Prostate gland (tissue), 2 donors: ENCODE data around the gene PPP3R1. TPM values are rescaled to one million over a fixed set of nuclear protein-coding genes. Genes with fewer than 3 reads are reported as not detected.

Source experiments
- DNase-seq: peaks from one replicate; pipeline ENCODE4 v3.0.0-alpha.2; 2019; ENCODE audit warnings: low spot score
- H3K27ac ChIP-seq, 2 donors: fragments of 200-600 bp; sonication (generic); 2 replicates each; pipeline ENCODE4 v1.5.1; 2017 to 2019
- H3K27me3 ChIP-seq: fragments of 200-600 bp; sonication (generic); replicated peaks from 2 replicates; pipeline ENCODE4 v1.5.1; 2019; ENCODE audit not compliant: insufficient read depth
- H3K36me3 ChIP-seq, 2 donors: fragments of 200-600 bp; sonication (generic); 1 replicate in 1 of 2; 2 replicates in 1 of 2; pipeline versions ENCODE4 v1.5.1 to v1.8.1; 2017 to 2019
- H3K4me1 ChIP-seq: fragments of 200-600 bp; sonication (generic); replicated peaks from 2 replicates; pipeline ENCODE4 v1.5.1; 2019
- H3K4me3 ChIP-seq, 2 donors: fragments of 200-600 bp; sonication (generic); 2 replicates each; pipeline ENCODE4 v1.5.1; 2017 to 2019
- H3K9me3 ChIP-seq: fragments of 200-600 bp; sonication (generic); 2 replicates; pipeline ENCODE4 v1.5.1; 2017
- POLR2A ChIP-seq: fragments of 450-650 bp; IDR thresholded peaks from one replicate; pipeline ENCODE4 v1.6.1; 2016; ENCODE audit warnings: antibody characterized with exemption, mild to moderate bottlenecking
- POLR2AphosphoS5 ChIP-seq: sonication (generic); formaldehyde crosslinking; IDR thresholded peaks from one replicate; pipeline ENCODE4 v1.6.1; 2017; ENCODE audit warnings: antibody characterized with exemption
- WGBS: methylation state at CpG from one replicate; pipeline ENCODE4 v1.1.5; 2018; 5-methylcytosine and 5-hydroxymethylcytosine counted together
- intact Hi-C: fragments of 100-400 bp; cut with DNase I; formaldehyde crosslinking; loops from one replicate; pipeline ENCODE4 v1.14.2; 2022
- total RNA-seq, 2 donors: library from RNA; depleted of rRNA; stranded (reverse); fragments of >200 nt; gene quantifications; one replicate each; pipeline ENCODE4 v1.1.0, GENCODE V29; 2016
- TF ChIP-seq, protein P1 (sequence below), 4 experiments: fragments of 200-600 bp in 2 of 4; fragments of 450-650 bp in 2 of 4; sonication (generic) in 2 of 4; IDR thresholded peaks; 1 replicate in 3 of 4; 2 replicates in 1 of 4; pipeline ENCODE4 v1.5.1; 2016 to 2019; ENCODE audit warnings: antibody characterized with exemption in 4 of 4, mild to moderate bottlenecking in 2 of 4, moderate library complexity in 2 of 4

The PPP3R1 gene
- total RNA-seq, 2 donors from 2014 or later = 31.3 to 34.9 TPM

DNA sequence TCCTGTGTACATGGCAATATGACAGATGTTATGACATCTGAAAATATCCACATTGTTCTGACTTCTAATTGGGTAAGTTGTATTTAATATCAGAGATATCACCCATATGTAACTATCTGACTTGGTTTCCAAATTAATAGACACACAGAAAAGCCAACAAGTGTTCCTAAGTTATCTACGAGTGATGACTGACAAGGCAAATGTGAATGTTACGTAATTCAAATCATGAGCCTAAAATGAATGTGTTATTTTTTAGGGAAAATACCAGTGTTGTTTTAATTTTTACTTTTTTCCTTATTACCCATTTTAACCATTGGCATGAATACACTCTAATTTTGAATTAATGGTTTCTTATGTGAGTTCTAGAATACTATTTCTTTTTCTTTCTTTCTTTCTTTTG is 110.5 kb downstream of the PPP3R1 start:
- Histone ChIP-seq H3K9me3 (no peaks in the 10 kb centered on the region), H3K27me3 (no peaks in the 10 kb centered on the region), H3K36me3 (no peaks in the 10 kb centered on the region), H3K27ac (no peak overlapping the region), H3K4me1 (no peaks in the 10 kb centered on the region), H3K4me3 (no peak overlapping the region)
- TF ChIP-seq POLR2A (no peak), POLR2AphosphoS5 (no peak)
- TF ChIP-seq, protein P1, sequence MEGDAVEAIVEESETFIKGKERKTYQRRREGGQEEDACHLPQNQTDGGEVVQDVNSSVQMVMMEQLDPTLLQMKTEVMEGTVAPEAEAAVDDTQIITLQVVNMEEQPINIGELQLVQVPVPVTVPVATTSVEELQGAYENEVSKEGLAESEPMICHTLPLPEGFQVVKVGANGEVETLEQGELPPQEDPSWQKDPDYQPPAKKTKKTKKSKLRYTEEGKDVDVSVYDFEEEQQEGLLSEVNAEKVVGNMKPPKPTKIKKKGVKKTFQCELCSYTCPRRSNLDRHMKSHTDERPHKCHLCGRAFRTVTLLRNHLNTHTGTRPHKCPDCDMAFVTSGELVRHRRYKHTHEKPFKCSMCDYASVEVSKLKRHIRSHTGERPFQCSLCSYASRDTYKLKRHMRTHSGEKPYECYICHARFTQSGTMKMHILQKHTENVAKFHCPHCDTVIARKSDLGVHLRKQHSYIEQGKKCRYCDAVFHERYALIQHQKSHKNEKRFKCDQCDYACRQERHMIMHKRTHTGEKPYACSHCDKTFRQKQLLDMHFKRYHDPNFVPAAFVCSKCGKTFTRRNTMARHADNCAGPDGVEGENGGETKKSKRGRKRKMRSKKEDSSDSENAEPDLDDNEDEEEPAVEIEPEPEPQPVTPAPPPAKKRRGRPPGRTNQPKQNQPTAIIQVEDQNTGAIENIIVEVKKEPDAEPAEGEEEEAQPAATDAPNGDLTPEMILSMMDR (IDR thresholded peaks at IDR 0.05) = no peak
- 98% methylated on average over 2 of the region's 2 CpGs for WGBS
- no peak for DNase-seq
- intact Hi-C loops = no loop called here

- H3K36me3 ChIP-seq = no peaks in the 10 kb centered on the region
- H3K27me3 ChIP-seq = no peaks in the 10 kb centered on the region
- intact Hi-C loops = no loop called here
- no peak overlapping the region for H3K4me3 ChIP-seq
- TF ChIP-seq, protein P1 (IDR thresholded peaks at IDR 0.05) = no peak
- no peak for TF ChIP-seq POLR2AphosphoS5
- no peak for TF ChIP-seq POLR2A
- no peak for DNase-seq
- no peak overlapping the region for H3K27ac ChIP-seq
- no peaks in the 10 kb centered on the region for H3K4me1 ChIP-seq
- H3K9me3 ChIP-seq = no peaks in the 10 kb centered on the region
- WGBS = 70% methylated on average over 7 of the region's 7 CpGs
These were observed 116.6 kb downstream of the PPP3R1 start for GRCh38 chr2:68135448-68136320.

- Histone ChIP-seq H3K9me3 (no peaks in the 10 kb centered on the region), H3K27ac (no peak overlapping the region), H3K36me3 (no peaks in the 10 kb centered on the region), H3K27me3 (no peaks in the 10 kb centered on the region), H3K4me3 (no peak overlapping the region), H3K4me1 (no peaks in the 10 kb centered on the region)
- no peak for TF ChIP-seq POLR2AphosphoS5
- no peak for TF ChIP-seq POLR2A
- TF ChIP-seq, protein P1 (IDR thresholded peaks at IDR 0.05) = no peak
- 83% methylated on average over 6 of the region's 6 CpGs for WGBS
- intact Hi-C loops = no loop called here
- DNase-seq = no peak
These were observed 117.8 kb downstream of the PPP3R1 start for GRCh38 chr2:68134554-68134953.

DNA sequence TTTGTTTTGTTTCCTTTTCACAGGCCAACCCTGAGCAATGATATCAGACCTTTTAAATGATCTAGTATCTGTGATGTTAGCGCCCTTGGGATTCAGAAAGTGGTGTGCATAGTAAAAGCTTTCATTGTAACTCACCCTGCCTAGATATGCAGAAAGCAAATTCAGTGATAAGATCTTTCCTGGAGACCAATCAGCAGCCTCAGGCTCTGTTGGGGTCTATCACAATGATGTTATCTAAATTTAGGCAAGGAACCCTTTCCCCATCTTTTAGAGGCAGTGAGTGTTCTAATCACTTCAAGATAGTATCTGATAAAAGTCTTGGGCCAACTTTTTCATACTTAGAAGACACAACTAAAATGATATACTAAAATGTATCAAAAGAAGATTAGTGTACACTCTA is 118.2 kb downstream of the PPP3R1 start:
- DNase-seq = no peak
- Histone ChIP-seq H3K27ac (no peak overlapping the region), H3K36me3 (no peaks in the 10 kb centered on the region), H3K9me3 (no peaks in the 10 kb centered on the region), H3K27me3 (no peaks in the 10 kb centered on the region), H3K4me3 (no peak overlapping the region), H3K4me1 (no peaks in the 10 kb centered on the region)
- TF ChIP-seq, protein P1 (IDR thresholded peaks at IDR 0.05) = no peak
- TF ChIP-seq POLR2AphosphoS5 (no peak), POLR2A (no peak)
- WGBS = 87% methylated on average over 1 of the region's 1 CpG
- intact Hi-C loops = no loop called here

Other genes with a start within 250 kb of the PPP3R1 start
- 10 to 100 TPM; 31.5 to 51.6 TPM for gene C1D, start 189.5 kb downstream of the PPP3R1 start, total RNA-seq
- 10 to 100 TPM; 10.1 to 20.2 TPM for gene PNO1, start 94.6 kb downstream of the PPP3R1 start, total RNA-seq
- 10 to 100 TPM in 1 of 2 donors, 1 to 10 TPM in 1; 3.6 to 16.5 TPM for gene CNRIP1, start 67.4 kb upstream of the PPP3R1 start, total RNA-seq
- gene PLEK, start 112.8 kb upstream of the PPP3R1 start, total RNA-seq = 1 to 10 TPM in 1 of 2 donors, under 1 TPM in 1; 0.59 to 2.1 TPM
- under 1 TPM; 0.77 to 0.85 TPM for gene FBXO48, start 214.8 kb upstream of the PPP3R1 start, total RNA-seq
- gene APLF, start 215.1 kb upstream of the PPP3R1 start, total RNA-seq = 10 to 100 TPM in 1 of 2 donors, 1 to 10 TPM in 1; 7.3 to 10.2 TPM